Activated naive CD8-positive, alpha-beta T cell treated with anti-CD3 and anti-CD28 coated beads, Interleukin-2, amount 50 U/mL, for 16 hours (primary cell): ENCODE results near the gene DAGLB.
"Not testable (repeated sequence)": the region's sequence is repeated elsewhere in the genome, so short reads cannot be mapped to it uniquely, and the experiment has no call there.

Source experiments
- DNase-seq: peaks from one replicate; pipeline ENCODE4 v3.0.0-alpha.2; 2020; ENCODE audit warnings: low read depth, low spot score

DAGLB gene

DNA sequence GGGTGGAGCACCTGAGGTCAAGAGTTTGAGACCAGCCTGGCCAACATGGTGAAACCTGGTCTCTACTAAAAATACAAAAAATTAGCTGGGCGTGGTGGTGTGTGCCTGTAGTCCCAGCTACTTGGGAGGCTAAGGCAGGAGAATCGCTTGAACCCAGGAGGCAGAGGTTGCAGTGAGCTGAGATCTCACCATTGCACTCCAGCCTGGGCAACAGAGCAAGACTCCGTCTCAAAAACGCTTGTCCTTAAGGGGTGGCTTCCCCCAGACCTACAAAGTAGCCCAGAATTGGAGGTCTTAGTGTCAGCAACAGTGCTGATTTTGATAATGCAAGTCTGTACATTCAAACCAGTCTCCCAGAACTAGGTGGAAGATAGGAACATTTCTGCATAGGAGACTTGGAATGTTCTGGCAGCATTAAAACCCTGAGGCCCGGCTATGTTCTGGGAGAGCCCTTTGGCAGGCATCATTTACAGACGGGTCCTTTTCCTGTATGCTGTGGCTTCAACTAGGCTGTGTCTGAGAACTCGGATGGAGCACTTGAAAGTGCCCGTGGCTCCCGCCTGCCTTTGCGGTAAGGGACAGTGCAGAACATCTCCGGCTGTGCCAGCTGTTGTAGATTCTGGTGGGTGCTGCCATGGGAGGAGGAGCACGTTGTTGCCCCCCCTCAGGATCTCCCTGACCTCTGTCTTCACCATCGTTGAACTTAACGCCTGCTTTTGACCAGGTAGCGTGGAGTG is 49.8 kb downstream of the DAGLB start:
- DNase-seq = not testable (repeated sequence)

DNA sequence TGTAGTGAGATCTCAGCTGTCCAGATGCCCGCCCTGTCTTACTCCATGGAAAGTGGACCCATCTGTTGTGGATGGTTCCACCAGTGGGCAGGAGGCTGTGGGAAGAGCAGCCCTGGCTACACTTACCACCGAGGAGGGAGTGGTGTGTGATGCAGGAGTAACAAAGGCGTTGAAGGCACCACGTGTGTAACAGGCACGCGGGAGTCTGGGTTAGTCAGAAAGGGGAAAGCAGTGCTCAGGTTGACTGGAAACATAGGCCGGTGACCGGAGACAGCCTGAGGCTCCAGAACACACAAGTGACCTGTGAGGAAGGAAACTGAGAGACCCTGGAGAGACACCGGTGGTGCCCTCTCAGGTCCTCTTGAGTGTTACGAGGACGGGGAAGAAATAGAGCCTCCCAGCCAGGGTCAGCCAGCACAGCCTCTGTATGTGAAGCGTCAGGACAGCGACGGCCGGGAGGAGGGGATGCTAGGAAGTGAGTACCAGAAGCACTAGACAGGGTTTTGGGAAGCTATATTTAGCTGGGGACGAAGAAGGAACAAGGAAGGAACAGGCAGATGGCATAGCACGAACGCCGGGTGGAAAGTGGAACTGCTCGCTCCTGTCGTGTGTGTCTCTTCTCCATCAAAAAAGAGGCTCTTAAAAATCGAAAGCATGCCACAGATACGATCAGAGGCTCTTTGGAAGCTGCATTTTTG is 51.7 kb downstream of the DAGLB start:
- DNase-seq = no peak

DNA sequence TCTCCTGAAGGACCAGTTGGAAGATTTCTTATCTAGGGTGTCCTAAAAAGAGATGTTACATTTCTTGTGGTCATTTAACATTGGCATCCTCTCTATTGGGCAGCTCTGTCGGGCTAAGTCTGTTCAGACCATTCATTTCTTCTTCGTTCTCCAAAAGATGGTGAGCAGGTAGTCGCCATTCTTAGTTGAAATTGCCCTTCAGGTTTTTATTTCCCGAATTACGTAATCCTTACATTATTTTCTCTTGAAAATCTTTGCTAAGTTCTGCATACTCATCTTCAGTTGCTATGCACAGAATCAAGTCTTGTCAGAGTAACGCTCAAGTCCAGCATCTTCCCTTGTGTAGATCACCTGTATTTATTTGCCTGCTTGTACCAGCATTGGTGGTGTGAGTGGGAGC is 53.6 kb downstream of the DAGLB start:
- DNase-seq = no peak

DNA sequence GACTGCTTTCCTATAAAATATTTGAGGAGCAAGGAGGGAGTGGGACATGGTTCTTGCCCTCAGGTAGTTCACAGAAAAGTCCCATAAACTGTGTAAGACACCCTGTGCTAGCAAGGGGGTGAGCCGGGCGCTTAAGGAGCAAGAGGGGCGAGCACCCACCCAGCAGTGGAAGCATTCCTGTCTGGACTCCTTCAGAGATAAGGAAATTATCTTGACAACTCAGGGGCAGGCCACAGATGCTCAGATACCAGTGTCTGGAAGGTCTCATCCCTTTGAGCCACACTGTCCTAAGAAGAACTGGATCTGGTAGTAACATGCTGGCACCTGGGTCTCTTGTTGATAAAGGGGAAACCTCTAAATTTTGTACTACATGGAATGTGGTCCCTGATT is 54.1 kb downstream of the DAGLB start:
- DNase-seq = no peak

DNA sequence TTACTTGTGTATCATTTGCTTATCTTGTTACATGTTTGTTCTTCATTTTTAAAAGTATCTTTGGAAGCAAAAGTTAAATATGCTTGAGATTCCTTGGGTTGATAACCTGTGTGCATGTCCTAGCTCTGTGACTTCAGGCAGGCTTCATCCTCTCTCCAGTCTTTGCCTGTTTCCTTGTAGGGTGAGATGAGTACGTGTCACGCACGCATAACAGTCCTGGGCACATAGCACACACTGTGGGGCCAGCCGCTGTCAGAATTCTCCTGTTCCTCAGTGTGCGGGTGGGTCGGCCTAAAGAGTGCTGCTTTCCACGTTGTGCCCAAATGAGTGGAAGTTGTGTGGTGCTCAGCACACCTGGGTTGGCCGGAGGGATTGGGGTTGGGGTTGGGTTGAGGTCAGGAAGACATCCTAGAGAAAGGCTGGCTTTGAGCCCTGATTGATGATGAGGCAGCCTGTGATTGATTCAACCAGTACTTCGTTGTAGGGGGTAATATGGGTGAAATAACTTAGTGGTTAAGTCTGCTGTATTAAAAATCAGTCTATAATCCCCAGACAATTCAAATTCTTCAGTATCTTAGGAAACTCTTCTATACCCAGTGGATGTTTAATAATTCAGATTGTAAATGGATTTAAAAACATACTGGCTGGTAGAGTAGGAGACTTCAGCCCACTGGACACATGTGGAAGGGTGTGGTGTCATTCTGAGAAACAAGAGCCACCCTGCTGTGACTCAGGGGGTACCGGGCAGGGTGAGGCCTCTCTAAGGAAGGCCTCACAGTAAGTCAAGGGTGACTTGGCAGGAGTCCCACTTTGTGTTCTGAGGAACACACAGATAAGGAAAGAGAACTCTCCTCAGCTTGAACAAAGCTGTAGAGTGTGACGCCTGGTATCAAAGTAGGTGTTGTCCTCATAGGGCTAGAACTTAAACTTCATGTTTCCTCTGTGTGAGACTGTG is 54.8 kb downstream of the DAGLB start:
- no peak for DNase-seq

GRCh38 chr7:6389728-6390127 is 58.0 kb downstream of the DAGLB start:
- DNase-seq = no peak

DNA sequence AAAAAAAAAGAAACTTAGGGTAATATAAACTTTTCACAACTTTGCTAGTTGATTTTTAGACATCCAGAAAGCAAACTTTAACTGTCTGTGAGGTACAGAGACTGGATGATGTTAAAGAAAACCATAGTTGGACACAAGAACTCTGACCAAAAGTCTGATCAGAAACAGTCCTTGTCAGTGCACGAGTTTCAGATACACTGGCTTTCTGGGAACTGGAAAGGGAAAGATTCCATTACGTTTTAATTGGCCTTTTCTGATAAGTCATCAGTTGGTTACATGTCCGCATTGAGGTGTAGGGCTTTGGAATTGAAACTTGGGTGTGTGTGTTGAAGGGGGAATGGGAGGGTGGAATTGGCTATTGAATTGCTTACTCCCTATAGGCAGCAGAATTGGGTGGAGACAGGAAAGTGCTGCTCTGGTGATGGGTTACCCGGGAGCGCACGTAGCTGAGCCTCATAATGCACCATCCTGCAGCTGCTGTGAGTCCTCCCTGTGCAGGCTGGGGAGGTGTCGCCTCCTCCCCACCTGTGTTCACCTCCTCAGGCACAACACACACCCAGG is 59.9 kb downstream of the DAGLB start:
- no peak for DNase-seq

- DNase-seq = no peak
Measured at GRCh38 chr7:6386779-6387178, 61.0 kb downstream of the DAGLB start.

DNA sequence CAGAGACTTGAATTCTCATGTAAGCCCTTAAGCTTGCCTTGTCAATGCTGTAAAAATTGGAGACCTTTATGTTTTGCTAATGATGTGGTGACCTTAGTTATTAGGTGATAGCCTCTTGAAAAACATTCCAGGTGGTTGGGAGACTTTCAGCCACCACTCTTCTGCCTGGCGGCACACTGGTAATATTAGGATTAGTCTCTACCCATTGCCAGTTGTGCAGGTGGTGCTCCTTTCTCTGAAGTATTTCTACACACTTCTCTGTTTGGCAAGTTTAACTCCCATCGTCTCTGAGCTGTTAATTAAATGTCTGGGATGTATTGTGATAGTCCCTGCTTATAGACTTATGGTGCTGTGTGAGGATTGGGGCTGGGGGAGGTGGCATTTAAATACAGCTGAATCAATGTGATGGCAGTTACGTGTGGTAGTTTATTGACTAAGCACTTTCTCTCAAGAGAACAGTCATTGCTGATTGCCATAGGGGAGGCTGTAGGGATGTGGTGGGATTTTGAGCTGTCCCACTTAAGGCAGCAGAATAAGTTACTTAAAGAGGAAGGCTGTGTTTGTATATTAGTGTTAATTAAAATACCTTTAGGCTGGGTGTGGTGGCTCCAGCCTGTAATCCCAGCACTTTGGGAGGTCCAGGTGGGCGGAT is 61.7 kb downstream of the DAGLB start:
- no peak for DNase-seq

DNA sequence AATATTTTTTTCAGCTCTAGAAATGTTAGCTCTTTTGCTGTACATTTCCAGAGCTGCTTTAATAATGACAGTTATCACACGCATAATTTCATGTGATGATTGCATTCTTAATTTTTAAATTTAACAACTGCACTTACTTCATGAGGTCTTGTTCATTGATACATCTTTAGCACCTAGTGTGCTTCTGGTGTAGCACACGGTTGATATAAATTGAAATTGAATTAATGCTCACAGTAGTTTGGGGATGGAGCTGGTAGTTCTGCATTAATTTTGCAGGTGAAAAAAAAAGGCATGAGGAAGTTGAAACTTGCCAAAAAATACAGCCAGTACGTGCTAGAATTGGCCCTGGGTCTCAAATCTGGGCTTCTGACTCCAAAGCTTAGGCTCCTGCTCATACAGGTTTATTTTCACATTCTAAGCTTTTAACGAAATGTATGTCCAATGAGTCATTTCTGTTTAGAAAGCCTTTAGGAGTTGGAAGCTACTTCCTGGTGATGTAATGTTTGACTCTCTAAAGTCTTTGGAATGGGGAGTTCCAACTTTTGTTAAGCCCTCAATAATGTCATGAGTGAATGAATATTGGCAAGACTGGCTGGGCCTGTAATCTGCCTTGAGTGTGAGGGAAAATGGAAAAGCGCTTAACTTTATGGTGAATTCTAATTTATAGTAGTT is 62.5 kb downstream of the DAGLB start:
- no peak for DNase-seq

DNA sequence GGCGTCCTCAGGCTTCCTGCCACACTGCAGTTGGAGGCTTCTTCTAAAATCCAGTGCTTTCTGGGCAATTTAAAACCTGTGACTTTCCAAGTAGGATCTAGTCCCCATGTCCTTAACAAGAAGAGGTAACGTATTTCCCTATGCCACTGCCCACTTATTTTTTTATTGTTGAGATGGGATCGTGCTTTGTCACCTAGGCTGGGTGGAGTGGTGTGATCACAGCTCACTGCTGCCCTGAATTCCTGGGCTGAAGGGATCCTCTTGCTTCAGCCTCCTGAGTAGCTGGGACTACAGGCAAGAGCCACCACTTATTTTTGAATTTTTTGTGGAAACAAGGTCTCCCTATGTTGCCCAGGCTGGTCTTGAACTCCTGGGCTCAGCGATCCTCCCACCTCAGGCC is 63.4 kb downstream of the DAGLB start:
- no peak for DNase-seq

- no peak for DNase-seq
Measured at GRCh38 chr7:6382817-6383216, 64.9 kb downstream of the DAGLB start.

- not testable (repeated sequence) for DNase-seq
Measured at GRCh38 chr7:6381846-6382245, 65.9 kb downstream of the DAGLB start.

- DNase-seq = no peak
Measured at GRCh38 chr7:6380310-6381095, 67.3 kb downstream of the DAGLB start.

DNA sequence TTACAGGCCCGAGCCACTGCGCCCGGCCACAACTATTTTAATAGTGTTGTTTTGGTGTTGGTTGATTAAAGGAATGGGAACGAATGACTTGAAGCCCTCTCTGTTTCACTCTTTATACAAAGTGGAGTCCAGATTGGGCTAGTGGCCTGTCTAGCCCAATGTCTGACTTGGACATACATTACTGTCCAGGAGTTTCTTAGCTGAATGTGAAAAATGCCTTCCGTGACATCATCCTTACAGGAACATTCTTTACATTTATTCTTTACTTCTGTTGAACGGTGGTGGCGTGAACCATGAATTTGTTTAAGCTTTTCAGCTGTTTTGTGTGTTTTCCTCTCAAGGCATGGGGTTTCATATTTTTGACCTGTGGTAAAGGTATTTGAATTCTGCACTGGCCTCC is 67.9 kb downstream of the DAGLB start:
- no peak for DNase-seq

- not testable (repeated sequence) for DNase-seq
Measured at GRCh38 chr7:6378556-6378955, 69.2 kb downstream of the DAGLB start.

- no peak for DNase-seq
Measured at GRCh38 chr7:6376820-6377219, 70.9 kb downstream of the DAGLB start.

GRCh38 chr7:6375348-6376101 is 72.2 kb downstream of the DAGLB start:
- DNase-seq = no peak

GRCh38 chr7:6367701-6368211 is 80.0 kb downstream of the DAGLB start:
- no peak for DNase-seq
